Ishikawa (cell line): ENCODE results near the gene NEUROG1.

Experiments used
- CEBPB ChIP-seq: IDR thresholded peaks from 2 replicates; pipeline ENCODE4 v1.6.1; 2012
- CREB1 ChIP-seq: IDR thresholded peaks from 2 replicates; pipeline ENCODE4 v1.6.1; 2012; ENCODE audit warnings: low read depth
- EP300 ChIP-seq: IDR thresholded peaks from 2 replicates; pipeline ENCODE4 v1.6.1; 2012; ENCODE audit warnings: borderline replicate concordance
- NFIC ChIP-seq: IDR thresholded peaks from 2 replicates; pipeline ENCODE4 v1.6.1; 2012
- RAD21 ChIP-seq: IDR thresholded peaks from 2 replicates; pipeline ENCODE4 v1.6.1; 2012; ENCODE audit warnings: low read depth
- TAF1 ChIP-seq: IDR thresholded peaks from 2 replicates; pipeline ENCODE4 v1.6.1; 2012; ENCODE audit warnings: low read depth, mild to moderate bottlenecking
- TF ChIP-seq, protein P1 (sequence below): IDR thresholded peaks from 2 replicates; pipeline ENCODE4 v1.6.1; 2012; ENCODE audit warnings: low read depth, mild to moderate bottlenecking
- TF ChIP-seq, protein P2 (sequence below): IDR thresholded peaks from 2 replicates; pipeline ENCODE4 v1.6.1; 2012

DNA sequence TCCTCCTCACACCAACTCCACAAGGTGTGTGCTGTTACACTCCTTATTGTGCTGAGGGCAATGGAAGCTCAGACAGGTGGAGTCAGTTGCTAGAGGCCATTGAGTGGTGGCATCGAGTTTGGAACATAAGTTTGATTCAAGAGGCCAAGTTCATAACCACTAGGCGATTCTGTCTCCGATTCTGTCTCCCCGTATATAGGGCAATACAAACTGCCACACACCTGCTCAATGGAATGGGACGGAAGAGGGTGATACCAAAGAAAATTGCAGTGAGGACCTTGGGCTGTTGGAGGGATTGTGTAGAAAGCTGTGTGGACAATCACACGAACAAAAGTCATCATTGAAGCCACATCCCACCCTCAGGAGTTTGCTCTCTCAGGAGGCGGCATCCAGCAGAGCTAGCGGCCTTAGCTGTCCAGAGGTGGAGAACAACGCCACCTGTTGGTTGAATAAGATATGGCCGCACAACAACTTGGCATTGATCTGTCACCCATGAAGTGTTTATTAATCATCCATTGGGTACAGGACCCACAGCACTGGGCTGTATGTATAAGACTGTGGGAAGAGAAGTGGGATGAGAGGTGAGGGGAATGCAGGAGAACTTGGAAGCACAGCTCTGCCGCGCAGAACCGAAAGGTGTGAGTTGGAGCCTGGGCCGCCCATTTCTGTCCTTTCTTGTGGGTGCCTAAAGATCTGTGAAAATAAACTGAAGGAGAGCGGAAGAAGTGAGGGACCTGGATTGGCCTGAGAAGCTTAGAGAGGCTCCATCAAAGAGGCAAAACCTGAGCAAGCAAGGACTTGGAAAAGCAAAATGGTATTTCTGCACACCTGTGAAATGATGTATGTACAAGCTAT, 16.1 kb upstream of the NEUROG1 start:
- TF ChIP-seq, protein P1, sequence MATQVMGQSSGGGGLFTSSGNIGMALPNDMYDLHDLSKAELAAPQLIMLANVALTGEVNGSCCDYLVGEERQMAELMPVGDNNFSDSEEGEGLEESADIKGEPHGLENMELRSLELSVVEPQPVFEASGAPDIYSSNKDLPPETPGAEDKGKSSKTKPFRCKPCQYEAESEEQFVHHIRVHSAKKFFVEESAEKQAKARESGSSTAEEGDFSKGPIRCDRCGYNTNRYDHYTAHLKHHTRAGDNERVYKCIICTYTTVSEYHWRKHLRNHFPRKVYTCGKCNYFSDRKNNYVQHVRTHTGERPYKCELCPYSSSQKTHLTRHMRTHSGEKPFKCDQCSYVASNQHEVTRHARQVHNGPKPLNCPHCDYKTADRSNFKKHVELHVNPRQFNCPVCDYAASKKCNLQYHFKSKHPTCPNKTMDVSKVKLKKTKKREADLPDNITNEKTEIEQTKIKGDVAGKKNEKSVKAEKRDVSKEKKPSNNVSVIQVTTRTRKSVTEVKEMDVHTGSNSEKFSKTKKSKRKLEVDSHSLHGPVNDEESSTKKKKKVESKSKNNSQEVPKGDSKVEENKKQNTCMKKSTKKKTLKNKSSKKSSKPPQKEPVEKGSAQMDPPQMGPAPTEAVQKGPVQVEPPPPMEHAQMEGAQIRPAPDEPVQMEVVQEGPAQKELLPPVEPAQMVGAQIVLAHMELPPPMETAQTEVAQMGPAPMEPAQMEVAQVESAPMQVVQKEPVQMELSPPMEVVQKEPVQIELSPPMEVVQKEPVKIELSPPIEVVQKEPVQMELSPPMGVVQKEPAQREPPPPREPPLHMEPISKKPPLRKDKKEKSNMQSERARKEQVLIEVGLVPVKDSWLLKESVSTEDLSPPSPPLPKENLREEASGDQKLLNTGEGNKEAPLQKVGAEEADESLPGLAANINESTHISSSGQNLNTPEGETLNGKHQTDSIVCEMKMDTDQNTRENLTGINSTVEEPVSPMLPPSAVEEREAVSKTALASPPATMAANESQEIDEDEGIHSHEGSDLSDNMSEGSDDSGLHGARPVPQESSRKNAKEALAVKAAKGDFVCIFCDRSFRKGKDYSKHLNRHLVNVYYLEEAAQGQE: no peak
- TF ChIP-seq RAD21 (peak; percentile 86), TAF1 (no peak), CREB1 (no peak), EP300 (no peak), CEBPB (no peak), NFIC (no peak)
- TF ChIP-seq, protein P2, sequence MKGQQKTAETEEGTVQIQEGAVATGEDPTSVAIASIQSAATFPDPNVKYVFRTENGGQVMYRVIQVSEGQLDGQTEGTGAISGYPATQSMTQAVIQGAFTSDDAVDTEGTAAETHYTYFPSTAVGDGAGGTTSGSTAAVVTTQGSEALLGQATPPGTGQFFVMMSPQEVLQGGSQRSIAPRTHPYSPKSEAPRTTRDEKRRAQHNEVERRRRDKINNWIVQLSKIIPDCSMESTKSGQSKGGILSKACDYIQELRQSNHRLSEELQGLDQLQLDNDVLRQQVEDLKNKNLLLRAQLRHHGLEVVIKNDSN: no peak
